Mucosa of stomach (tissue), 1 donor: ENCODE data around the gene SELENON.

Experiments
- H3K27me3 ChIP-seq: one replicate; pipeline ENCODE4 v1.7.0; 2013; ENCODE audit warnings: mild to moderate bottlenecking, low read length; ENCODE audit not compliant: control insufficient read depth, insufficient read depth
- H3K36me3 ChIP-seq: one replicate; pipeline ENCODE4 v1.7.0; 2013; ENCODE audit warnings: low read length; ENCODE audit not compliant: control insufficient read depth, insufficient read depth
- H3K4me1 ChIP-seq: one replicate; pipeline ENCODE4 v1.7.0; 2013; ENCODE audit warnings: mild to moderate bottlenecking, low read length; ENCODE audit not compliant: control insufficient read depth, insufficient read depth
- H3K4me3 ChIP-seq: one replicate; pipeline ENCODE4 v1.7.0; 2013; ENCODE audit warnings: low read length
- H3K9ac ChIP-seq: one replicate; pipeline ENCODE4 v1.7.0; 2013; ENCODE audit warnings: mild to moderate bottlenecking, low read length, moderate library complexity
- H3K9me3 ChIP-seq: one replicate; pipeline ENCODE4 v1.7.0; 2013; ENCODE audit warnings: mild to moderate bottlenecking, low read length, moderate library complexity; ENCODE audit not compliant: control insufficient read depth
- donor health status: Pancreatic carcinoma.

The SELENON gene

GRCh38 chr1:25858494-25858893 is 58.5 kb downstream of the SELENON start:
- H3K9me3 ChIP-seq: no peaks in the 10 kb centered on the region
- no peaks in the 10 kb centered on the region for H3K27me3 ChIP-seq
- peak overlapping the region; percentile 77 for H3K9ac ChIP-seq
- no peaks in the 10 kb centered on the region for H3K36me3 ChIP-seq
- no peak overlapping the region for H3K4me3 ChIP-seq
- peaks cover 5% of the 10 kb centered on the region for H3K4me1 ChIP-seq

- Histone ChIP-seq H3K27me3 (no peaks in the 10 kb centered on the region), H3K36me3 (no peaks in the 10 kb centered on the region), H3K4me1 (peaks cover 5% of the 10 kb centered on the region), H3K4me3 (peak within 1 kb of the TSS; percentile 78), H3K9ac (peak within 1 kb of the TSS; percentile 77), H3K9me3 (no peaks in the 10 kb centered on the region)
These were observed 59.2 kb downstream of the SELENON start, which contains the start of gene AUNIP for GRCh38 chr1:25858906-25859789. TSS of gene AUNIP (minus strand) at chr1:25859457. CDS start at chr1:25859357, 100 bp downstream.

GRCh38 chr1:25861316-25862286 is 61.6 kb downstream of the SELENON start:
- Histone ChIP-seq H3K4me1 (peaks cover 5% of the 10 kb centered on the region), H3K4me3 (no peak overlapping the region), H3K27me3 (no peaks in the 10 kb centered on the region), H3K9ac (no peak overlapping the region), H3K36me3 (no peaks in the 10 kb centered on the region), H3K9me3 (no peaks in the 10 kb centered on the region)

- Histone ChIP-seq H3K9me3 (no peaks in the 10 kb centered on the region), H3K9ac (no peak overlapping the region), H3K4me3 (no peak overlapping the region), H3K27me3 (no peaks in the 10 kb centered on the region), H3K36me3 (no peaks in the 10 kb centered on the region), H3K4me1 (peaks cover 15% of the 10 kb centered on the region)
These were observed 62.9 kb downstream of the SELENON start for GRCh38 chr1:25862785-25863485.

GRCh38 chr1:25863486-25864262 is 63.7 kb downstream of the SELENON start:
- Histone ChIP-seq H3K27me3 (no peaks in the 10 kb centered on the region), H3K4me1 (peaks cover 20% of the 10 kb centered on the region), H3K9ac (no peak overlapping the region), H3K36me3 (no peaks in the 10 kb centered on the region), H3K4me3 (no peak overlapping the region), H3K9me3 (no peaks in the 10 kb centered on the region)

GRCh38 chr1:25864434-25864833 is 64.4 kb downstream of the SELENON start:
- no peak overlapping the region for H3K4me3 ChIP-seq
- no peaks in the 10 kb centered on the region for H3K27me3 ChIP-seq
- peaks cover 15% of the 10 kb centered on the region for H3K4me1 ChIP-seq
- no peaks in the 10 kb centered on the region for H3K36me3 ChIP-seq
- H3K9ac ChIP-seq: no peak overlapping the region
- no peaks in the 10 kb centered on the region for H3K9me3 ChIP-seq

- H3K9ac ChIP-seq: no peak overlapping the region
- no peak overlapping the region for H3K4me3 ChIP-seq
- peaks cover 26% of the 10 kb centered on the region for H3K4me1 ChIP-seq
- H3K9me3 ChIP-seq: no peaks in the 10 kb centered on the region
- H3K27me3 ChIP-seq: no peaks in the 10 kb centered on the region
- H3K36me3 ChIP-seq: no peaks in the 10 kb centered on the region
These were observed 66.3 kb downstream of the SELENON start for GRCh38 chr1:25866288-25866687.

- Histone ChIP-seq H3K4me1 (peaks cover 37% of the 10 kb centered on the region), H3K36me3 (no peaks in the 10 kb centered on the region), H3K9ac (no peak overlapping the region), H3K27me3 (no peaks in the 10 kb centered on the region), H3K4me3 (no peak overlapping the region), H3K9me3 (no peaks in the 10 kb centered on the region)
These were observed 67.4 kb downstream of the SELENON start for GRCh38 chr1:25867210-25867991.
